Measurements from ENCODE around the gene ARHGAP30. TPM values are rescaled to one million over a fixed set of nuclear protein-coding genes. Genes with fewer than 3 reads are reported as not detected.

The ARHGAP30 gene
- total and polyA plus RNA-seq, 2 of the 4 experiments (the other 2 are of a cell fraction): 0.02 TPM; not detected in 1

DNA sequence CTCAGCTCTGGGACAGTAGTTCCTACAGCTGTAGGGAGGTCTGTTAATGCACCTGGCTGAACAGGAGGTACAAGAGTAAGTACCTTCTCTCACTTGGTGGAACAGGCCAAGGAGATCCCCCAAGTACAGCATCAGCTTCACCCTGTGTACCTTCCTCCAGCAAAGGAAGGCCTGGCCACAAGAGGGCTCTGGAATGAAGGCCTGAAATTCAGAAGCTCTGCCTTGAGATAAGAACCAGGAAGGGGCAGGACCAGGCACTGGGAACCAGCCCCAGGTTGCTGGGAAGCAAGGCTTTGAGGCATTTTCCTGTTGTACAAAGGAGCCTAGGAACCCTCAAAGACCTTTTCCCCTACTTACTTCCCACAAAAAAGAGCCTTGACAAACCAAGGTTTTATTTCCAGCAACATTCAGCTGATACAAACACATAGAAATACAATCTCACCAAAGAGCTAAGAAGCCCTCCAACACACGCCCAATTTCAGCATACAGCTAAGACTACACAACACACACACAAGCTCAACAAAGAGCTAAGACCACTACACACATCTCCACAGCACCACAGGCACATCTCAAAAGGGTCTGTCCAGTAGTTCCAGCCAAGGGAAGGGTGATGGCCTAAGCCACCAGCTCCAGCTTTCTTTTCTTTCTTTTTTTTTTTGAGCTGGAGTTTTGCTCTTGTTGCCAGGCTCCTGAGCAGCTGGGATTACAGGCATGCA, 72.2 kb downstream of the ARHGAP30 start (continued):
- TF ChIP-seq RCOR1 (IDR thresholded peaks at IDR 0.05; ENCODE audit: insufficient replicate concordance, low read length): no peak

Small RNAs within 50 kb of the gene (microRNA-seq; reads per million reads assigned to microRNA genes)
- gene AL591806.2 (ENCODE audit: insufficient read depth, insufficient read length): not detected

Small RNAs within 50 kb of the gene (small RNA-seq; reads per million reads assigned to genes)
- gene AL591806.2: 0 reads per million in 5 experiments

Other genes with a start within 250 kb of the ARHGAP30 start
- not detected in 2 replicates for gene CD244, start 207.0 kb downstream of the ARHGAP30 start, total RNA-seq (2012; rRNA removed)
- not detected in 2 replicates for gene CD244, start 207.0 kb downstream of the ARHGAP30 start, polyA plus RNA-seq (2012; rRNA removed)
- not detected in 2 replicates for gene ITLN1, start 184.7 kb downstream of the ARHGAP30 start, total RNA-seq (2012; rRNA removed)
- gene ITLN1, start 184.7 kb downstream of the ARHGAP30 start, polyA plus RNA-seq (2012; rRNA removed): not detected in 2 replicates
- gene ITLN2, start 115.1 kb downstream of the ARHGAP30 start, total RNA-seq (2012; rRNA removed): not detected in 2 replicates
- not detected in 2 replicates for gene ITLN2, start 115.1 kb downstream of the ARHGAP30 start, polyA plus RNA-seq (2012; rRNA removed)
- gene F11R, start 48.7 kb downstream of the ARHGAP30 start, total RNA-seq (2012; rRNA removed): 0.83 and 2.2 TPM in 2 replicates
- gene F11R, start 48.7 kb downstream of the ARHGAP30 start, polyA plus RNA-seq (2012; rRNA removed): 0.47 and 0.79 TPM in 2 replicates
- not detected in 2 replicates for gene TSTD1, start 30.9 kb downstream of the ARHGAP30 start, total RNA-seq (2012; rRNA removed)
- gene TSTD1, start 30.9 kb downstream of the ARHGAP30 start, polyA plus RNA-seq (2012; rRNA removed): 0.21 TPM in 1 of 2 replicates, not detected in the other
- gene USF1, start 23.9 kb downstream of the ARHGAP30 start, total RNA-seq (2012; rRNA removed): 62.2 and 78.9 TPM in 2 replicates
- gene USF1, start 23.9 kb downstream of the ARHGAP30 start, polyA plus RNA-seq (2012; rRNA removed): 34.6 and 37.1 TPM in 2 replicates
- under 0.01 and 0.18 TPM in 2 replicates for gene NECTIN4, start 19.7 kb upstream of the ARHGAP30 start, total RNA-seq (2012; rRNA removed)
- 0.13 and 0.24 TPM in 2 replicates for gene NECTIN4, start 19.7 kb upstream of the ARHGAP30 start, polyA plus RNA-seq (2012; rRNA removed)
- 0.18 TPM in 1 of 2 replicates, not detected in the other for gene KLHDC9, start 28.5 kb upstream of the ARHGAP30 start, total RNA-seq (2012; rRNA removed)
- 0.70 and 1.1 TPM in 2 replicates for gene KLHDC9, start 28.5 kb upstream of the ARHGAP30 start, polyA plus RNA-seq (2012; rRNA removed)
- 62.4 and 166 TPM in 2 replicates for gene PFDN2, start 48.1 kb upstream of the ARHGAP30 start, total RNA-seq (2012; rRNA removed)
- 179 and 180 TPM in 2 replicates for gene PFDN2, start 48.1 kb upstream of the ARHGAP30 start, polyA plus RNA-seq (2012; rRNA removed)
- gene NIT1, start 48.2 kb upstream of the ARHGAP30 start, total RNA-seq (2012; rRNA removed): 22.8 TPM in 2 replicates
- gene NIT1, start 48.2 kb upstream of the ARHGAP30 start, polyA plus RNA-seq (2012; rRNA removed): 33.2 and 33.6 TPM in 2 replicates
- 35.3 and 47.9 TPM in 2 replicates for gene DEDD, start 62.8 kb upstream of the ARHGAP30 start, total RNA-seq (2012; rRNA removed)
- gene DEDD, start 62.8 kb upstream of the ARHGAP30 start, polyA plus RNA-seq (2012; rRNA removed): 40.2 and 47.1 TPM in 2 replicates
- gene UFC1, start 84.1 kb upstream of the ARHGAP30 start, total RNA-seq (2012; rRNA removed): 134 and 137 TPM in 2 replicates
- 113 and 140 TPM in 2 replicates for gene UFC1, start 84.1 kb upstream of the ARHGAP30 start, polyA plus RNA-seq (2012; rRNA removed)
- gene USP21, start 89.6 kb upstream of the ARHGAP30 start, total RNA-seq (2012; rRNA removed): 3.3 and 6.3 TPM in 2 replicates
- gene USP21, start 89.6 kb upstream of the ARHGAP30 start, polyA plus RNA-seq (2012; rRNA removed): 23.8 and 24.7 TPM in 2 replicates
- gene PPOX, start 96.5 kb upstream of the ARHGAP30 start, total RNA-seq (2012; rRNA removed): 6.1 TPM in 2 replicates
- 14.3 and 14.8 TPM in 2 replicates for gene PPOX, start 96.5 kb upstream of the ARHGAP30 start, polyA plus RNA-seq (2012; rRNA removed)
- gene B4GALT3, start 107.6 kb upstream of the ARHGAP30 start, total RNA-seq (2012; rRNA removed): 11.4 and 19.9 TPM in 2 replicates
- 36.0 and 41.5 TPM in 2 replicates for gene B4GALT3, start 107.6 kb upstream of the ARHGAP30 start, polyA plus RNA-seq (2012; rRNA removed)
- 0.28 and 0.72 TPM in 2 replicates for gene ADAMTS4, start 129.2 kb upstream of the ARHGAP30 start, total RNA-seq (2012; rRNA removed)
- gene ADAMTS4, start 129.2 kb upstream of the ARHGAP30 start, polyA plus RNA-seq (2012; rRNA removed): 0.39 and 0.40 TPM in 2 replicates
- 85.5 and 122 TPM in 2 replicates for gene NDUFS2, start 132.5 kb upstream of the ARHGAP30 start, total RNA-seq (2012; rRNA removed)
- 101 and 103 TPM in 2 replicates for gene NDUFS2, start 132.5 kb upstream of the ARHGAP30 start, polyA plus RNA-seq (2012; rRNA removed)
- not detected in 2 replicates for gene FCER1G, start 145.4 kb upstream of the ARHGAP30 start, total RNA-seq (2012; rRNA removed)
- 0.44 and 0.57 TPM in 2 replicates for gene FCER1G, start 145.4 kb upstream of the ARHGAP30 start, polyA plus RNA-seq (2012; rRNA removed)
- not detected in 2 replicates for gene APOA2, start 153.7 kb upstream of the ARHGAP30 start, total RNA-seq (2012; rRNA removed)
- gene APOA2, start 153.7 kb upstream of the ARHGAP30 start, polyA plus RNA-seq (2012; rRNA removed): not detected in 2 replicates
- 11.4 and 12.5 TPM in 2 replicates for gene TOMM40L, start 156.2 kb upstream of the ARHGAP30 start, total RNA-seq (2012; rRNA removed)
- 7.7 and 7.9 TPM in 2 replicates for gene TOMM40L, start 156.2 kb upstream of the ARHGAP30 start, polyA plus RNA-seq (2012; rRNA removed)
- gene NR1I3, start 168.3 kb upstream of the ARHGAP30 start, total RNA-seq (2012; rRNA removed): not detected in 2 replicates
- gene NR1I3, start 168.3 kb upstream of the ARHGAP30 start, polyA plus RNA-seq (2012; rRNA removed): not detected in 2 replicates
- not detected in 2 replicates for gene PCP4L1, start 188.9 kb upstream of the ARHGAP30 start, total RNA-seq (2012; rRNA removed)
- not detected in 2 replicates for gene PCP4L1, start 188.9 kb upstream of the ARHGAP30 start, polyA plus RNA-seq (2012; rRNA removed)
- gene MPZ, start 240.1 kb upstream of the ARHGAP30 start, total RNA-seq (2012; rRNA removed): 0.18 and 0.28 TPM in 2 replicates
- gene MPZ, start 240.1 kb upstream of the ARHGAP30 start, polyA plus RNA-seq (2012; rRNA removed): 0.80 and 0.96 TPM in 2 replicates
- gene SDHC, start 244.5 kb upstream of the ARHGAP30 start, total RNA-seq (2012; rRNA removed): 36.1 and 158 TPM in 2 replicates
- gene SDHC, start 244.5 kb upstream of the ARHGAP30 start, polyA plus RNA-seq (2012; rRNA removed): 155 and 235 TPM in 2 replicates

All from IMR-90 (cell line).